ENCODE data around the gene TRIM50. TPM values are rescaled to one million over a fixed set of nuclear protein-coding genes. Genes with fewer than 3 reads are reported as not detected.
"Not testable (repeated sequence)": the region's sequence is repeated elsewhere in the genome, so short reads cannot be mapped to it uniquely, and the experiment has no call there.

Gene TRIM50
- polyA plus RNA-seq, 1 donor from 2014 or later, result not detected

DNA sequence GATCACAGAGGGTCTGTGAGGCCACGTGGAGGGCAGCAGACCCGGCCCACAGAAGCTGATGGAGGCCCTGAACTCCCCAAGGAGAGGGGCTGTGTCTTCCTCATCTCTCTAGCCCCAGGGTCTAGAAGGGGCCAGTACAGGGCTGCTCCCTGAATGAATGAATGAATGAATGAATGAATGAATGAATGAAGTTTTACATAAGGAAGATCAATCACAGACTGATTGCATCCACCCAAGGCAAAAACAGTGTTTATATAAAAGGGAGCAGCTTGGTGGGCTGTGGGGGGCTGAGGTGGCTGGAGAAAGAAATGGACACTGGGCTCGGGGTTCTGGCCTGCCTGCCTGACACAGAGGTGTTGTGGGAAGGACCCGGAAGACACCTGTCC, 14.4 kb downstream of the TRIM50 start:
- Histone ChIP-seq H3K4me3 (ENCODE audit: low read length) (no peak overlapping the region), H4K20me1 (ENCODE audit: insufficient read depth) (no peaks in the 10 kb centered on the region), H3K79me2 (replicated peaks; ENCODE audit: insufficient read depth, low read length) (no peaks in the 10 kb centered on the region), H3K27ac (ENCODE audit: low read length) (no peak overlapping the region), H3K36me3 (ENCODE audit: insufficient read depth, low read length) (no peaks in the 10 kb centered on the region), H3K9me2 (ENCODE audit: insufficient read depth, low read length) (no peaks in the 10 kb centered on the region), H3K27me3 (ENCODE audit: insufficient read depth, low read depth, low read length) (no peaks in the 10 kb centered on the region), H2AFZ (ENCODE audit: low read depth, low read length) (no peak overlapping the region), H3K9ac (ENCODE audit: low read length) (no peak overlapping the region), H3K4me2 (ENCODE audit: low read length) (no peak overlapping the region), H3F3A (ENCODE audit: insufficient read depth, low read length, poor library complexity, severe bottlenecking) (no peaks in the 10 kb centered on the region), H3K9me3 (ENCODE audit: low read length) (no peaks in the 10 kb centered on the region)
- TF ChIP-seq MXI1 (conservative IDR thresholded peaks at IDR 0.05; ENCODE audit: poor library complexity, severe bottlenecking), result no peak
- no peak for TF ChIP-seq SMC3 (conservative IDR thresholded peaks at IDR 0.05; ENCODE audit: poor library complexity)
- TF ChIP-seq RAD21 (conservative IDR thresholded peaks at IDR 0.05), result no peak
- TF ChIP-seq POLR2AphosphoS5 (IDR thresholded peaks at IDR 0.05), result no peak
- TF ChIP-seq, protein P1, sequence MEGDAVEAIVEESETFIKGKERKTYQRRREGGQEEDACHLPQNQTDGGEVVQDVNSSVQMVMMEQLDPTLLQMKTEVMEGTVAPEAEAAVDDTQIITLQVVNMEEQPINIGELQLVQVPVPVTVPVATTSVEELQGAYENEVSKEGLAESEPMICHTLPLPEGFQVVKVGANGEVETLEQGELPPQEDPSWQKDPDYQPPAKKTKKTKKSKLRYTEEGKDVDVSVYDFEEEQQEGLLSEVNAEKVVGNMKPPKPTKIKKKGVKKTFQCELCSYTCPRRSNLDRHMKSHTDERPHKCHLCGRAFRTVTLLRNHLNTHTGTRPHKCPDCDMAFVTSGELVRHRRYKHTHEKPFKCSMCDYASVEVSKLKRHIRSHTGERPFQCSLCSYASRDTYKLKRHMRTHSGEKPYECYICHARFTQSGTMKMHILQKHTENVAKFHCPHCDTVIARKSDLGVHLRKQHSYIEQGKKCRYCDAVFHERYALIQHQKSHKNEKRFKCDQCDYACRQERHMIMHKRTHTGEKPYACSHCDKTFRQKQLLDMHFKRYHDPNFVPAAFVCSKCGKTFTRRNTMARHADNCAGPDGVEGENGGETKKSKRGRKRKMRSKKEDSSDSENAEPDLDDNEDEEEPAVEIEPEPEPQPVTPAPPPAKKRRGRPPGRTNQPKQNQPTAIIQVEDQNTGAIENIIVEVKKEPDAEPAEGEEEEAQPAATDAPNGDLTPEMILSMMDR (IDR thresholded peaks at IDR 0.05; ENCODE audit: poor library complexity, severe bottlenecking), result no peak
- TF ChIP-seq, protein P2, sequence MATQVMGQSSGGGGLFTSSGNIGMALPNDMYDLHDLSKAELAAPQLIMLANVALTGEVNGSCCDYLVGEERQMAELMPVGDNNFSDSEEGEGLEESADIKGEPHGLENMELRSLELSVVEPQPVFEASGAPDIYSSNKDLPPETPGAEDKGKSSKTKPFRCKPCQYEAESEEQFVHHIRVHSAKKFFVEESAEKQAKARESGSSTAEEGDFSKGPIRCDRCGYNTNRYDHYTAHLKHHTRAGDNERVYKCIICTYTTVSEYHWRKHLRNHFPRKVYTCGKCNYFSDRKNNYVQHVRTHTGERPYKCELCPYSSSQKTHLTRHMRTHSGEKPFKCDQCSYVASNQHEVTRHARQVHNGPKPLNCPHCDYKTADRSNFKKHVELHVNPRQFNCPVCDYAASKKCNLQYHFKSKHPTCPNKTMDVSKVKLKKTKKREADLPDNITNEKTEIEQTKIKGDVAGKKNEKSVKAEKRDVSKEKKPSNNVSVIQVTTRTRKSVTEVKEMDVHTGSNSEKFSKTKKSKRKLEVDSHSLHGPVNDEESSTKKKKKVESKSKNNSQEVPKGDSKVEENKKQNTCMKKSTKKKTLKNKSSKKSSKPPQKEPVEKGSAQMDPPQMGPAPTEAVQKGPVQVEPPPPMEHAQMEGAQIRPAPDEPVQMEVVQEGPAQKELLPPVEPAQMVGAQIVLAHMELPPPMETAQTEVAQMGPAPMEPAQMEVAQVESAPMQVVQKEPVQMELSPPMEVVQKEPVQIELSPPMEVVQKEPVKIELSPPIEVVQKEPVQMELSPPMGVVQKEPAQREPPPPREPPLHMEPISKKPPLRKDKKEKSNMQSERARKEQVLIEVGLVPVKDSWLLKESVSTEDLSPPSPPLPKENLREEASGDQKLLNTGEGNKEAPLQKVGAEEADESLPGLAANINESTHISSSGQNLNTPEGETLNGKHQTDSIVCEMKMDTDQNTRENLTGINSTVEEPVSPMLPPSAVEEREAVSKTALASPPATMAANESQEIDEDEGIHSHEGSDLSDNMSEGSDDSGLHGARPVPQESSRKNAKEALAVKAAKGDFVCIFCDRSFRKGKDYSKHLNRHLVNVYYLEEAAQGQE (IDR thresholded peaks at IDR 0.05; ENCODE audit: borderline replicate concordance), result no peak
- TF ChIP-seq TAF1 (IDR thresholded peaks at IDR 0.05; ENCODE audit: low read depth), result no peak
- TF ChIP-seq EP300 (conservative IDR thresholded peaks at IDR 0.05; ENCODE audit: poor library complexity, severe bottlenecking), result no peak
- TF ChIP-seq EZH2 (IDR thresholded peaks at IDR 0.05; ENCODE audit: borderline replicate concordance, insufficient read depth, low read length, poor library complexity, severe bottlenecking), result no peak

DNA sequence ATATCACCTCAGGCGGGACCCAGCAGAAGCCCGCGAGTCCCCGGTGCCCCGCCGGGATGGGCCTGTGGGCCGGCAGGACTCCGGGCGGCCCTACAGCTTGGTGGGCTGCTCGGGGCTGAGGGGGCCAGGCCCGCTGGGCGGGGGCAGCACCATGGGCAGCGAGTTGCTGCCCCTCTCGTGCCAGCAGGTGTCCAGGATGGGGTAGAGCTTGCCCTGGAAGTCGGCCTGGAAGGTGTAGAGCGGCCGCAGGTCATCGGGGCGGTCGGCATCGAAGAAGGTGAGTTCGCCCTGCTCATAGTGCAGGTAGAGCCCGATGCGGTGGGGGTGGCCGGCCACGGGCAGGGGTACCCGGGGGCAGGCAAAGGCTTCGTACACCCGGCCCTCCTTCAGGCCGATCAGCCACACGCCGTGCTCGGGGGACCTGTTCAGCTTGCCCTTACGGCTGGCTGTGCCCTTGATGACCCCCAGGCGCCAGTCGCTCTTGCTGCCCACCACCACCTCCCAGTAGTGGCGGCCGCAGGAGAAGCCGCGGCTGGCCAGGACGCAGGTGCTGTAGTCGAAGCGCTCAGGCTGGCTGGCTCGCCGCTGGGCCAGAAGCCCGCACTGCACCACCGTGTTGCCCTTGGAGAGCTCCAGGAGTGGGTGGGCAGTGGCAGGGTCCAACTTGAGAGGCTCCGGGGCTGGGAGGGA, 14.9 kb downstream of the TRIM50 start:
- Histone ChIP-seq H2AFZ (ENCODE audit: low read depth, low read length) (no peak overlapping the region), H3K27ac (ENCODE audit: low read length) (no peak overlapping the region), H4K20me1 (ENCODE audit: insufficient read depth) (no peaks in the 10 kb centered on the region), H3K79me2 (replicated peaks; ENCODE audit: insufficient read depth, low read length) (no peaks in the 10 kb centered on the region), H3K4me3 (ENCODE audit: low read length) (no peak overlapping the region), H3K27me3 (ENCODE audit: insufficient read depth, low read depth, low read length) (no peaks in the 10 kb centered on the region), H3F3A (ENCODE audit: insufficient read depth, low read length, poor library complexity, severe bottlenecking) (no peaks in the 10 kb centered on the region), H3K9ac (ENCODE audit: low read length) (no peak overlapping the region), H3K36me3 (ENCODE audit: insufficient read depth, low read length) (no peaks in the 10 kb centered on the region), H3K9me2 (ENCODE audit: insufficient read depth, low read length) (no peaks in the 10 kb centered on the region), H3K9me3 (ENCODE audit: low read length) (no peaks in the 10 kb centered on the region), H3K4me2 (ENCODE audit: low read length) (no peak overlapping the region)
- TF ChIP-seq POLR2AphosphoS5 (IDR thresholded peaks at IDR 0.05), result no peak
- TF ChIP-seq MXI1 (conservative IDR thresholded peaks at IDR 0.05; ENCODE audit: poor library complexity, severe bottlenecking), result no peak
- TF ChIP-seq EZH2 (IDR thresholded peaks at IDR 0.05; ENCODE audit: borderline replicate concordance, insufficient read depth, low read length, poor library complexity, severe bottlenecking), result no peak
- TF ChIP-seq SMC3 (conservative IDR thresholded peaks at IDR 0.05; ENCODE audit: poor library complexity), result no peak
- no peak for TF ChIP-seq EP300 (conservative IDR thresholded peaks at IDR 0.05; ENCODE audit: poor library complexity, severe bottlenecking)
- TF ChIP-seq, protein P2 (IDR thresholded peaks at IDR 0.05; ENCODE audit: borderline replicate concordance), result no peak
- no peak for TF ChIP-seq TAF1 (IDR thresholded peaks at IDR 0.05; ENCODE audit: low read depth)
- TF ChIP-seq, protein P1 (IDR thresholded peaks at IDR 0.05; ENCODE audit: poor library complexity, severe bottlenecking), result no peak
- TF ChIP-seq RAD21 (conservative IDR thresholded peaks at IDR 0.05), result no peak

DNA sequence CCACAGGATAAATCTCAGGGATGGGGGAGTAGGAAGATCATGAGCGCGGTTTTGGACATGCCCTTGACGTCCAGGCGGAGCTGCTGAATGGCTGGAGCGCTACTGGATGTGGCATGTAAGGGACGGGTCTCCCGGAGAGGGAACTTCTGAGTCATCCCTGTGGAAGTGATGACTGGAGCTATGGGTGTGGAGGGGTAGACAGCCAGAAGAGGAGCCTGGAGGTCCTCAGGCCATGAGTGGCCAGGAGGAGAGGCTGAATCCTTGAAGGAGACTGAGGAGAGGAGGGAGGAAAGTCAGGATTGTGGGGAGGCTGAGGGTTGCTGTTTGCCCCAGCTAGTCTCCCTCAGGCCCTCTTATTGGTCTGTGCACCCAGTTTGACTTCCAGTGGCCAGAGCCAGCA, 16.5 kb downstream of the TRIM50 start:
- not testable (repeated sequence) for H3K9me3 ChIP-seq (ENCODE audit: low read length); H3K27ac ChIP-seq (ENCODE audit: low read length); H3K79me2 ChIP-seq (replicated peaks; ENCODE audit: insufficient read depth, low read length); H3K9ac ChIP-seq (ENCODE audit: low read length); H4K20me1 ChIP-seq (ENCODE audit: insufficient read depth); H3K27me3 ChIP-seq (ENCODE audit: insufficient read depth, low read depth, low read length); H3K36me3 ChIP-seq (ENCODE audit: insufficient read depth, low read length); H3K9me2 ChIP-seq (ENCODE audit: insufficient read depth, low read length); H2AFZ ChIP-seq (ENCODE audit: low read depth, low read length); H3K4me3 ChIP-seq (ENCODE audit: low read length); H3K4me2 ChIP-seq (ENCODE audit: low read length); H3F3A ChIP-seq (ENCODE audit: insufficient read depth, low read length, poor library complexity, severe bottlenecking)
